ENCODE results near the gene ANKLE1. TPM values are rescaled to one million over a fixed set of nuclear protein-coding genes. Genes with fewer than 3 reads are reported as not detected.
A peak's percentile ranks its signal among the peaks of the same experiment; 100 is the strongest.

Gene ANKLE1
- total and polyA plus RNA-seq, 5 donors: 0.11 to 0.53 (median 0.20) TPM

- under 1% methylated on average over 52 of the region's 52 CpGs for WGBS
- DNase-seq: peak; percentile 97 to 99 (median 98)
- ATAC-seq: peak; percentile 88 to 91
- Histone ChIP-seq H3K27ac (ENCODE audit: low read length) (peak within 1 kb of the TSS; percentile 31), H3K9me3 (ENCODE audit: control insufficient read depth, low read length) (no peaks in the 10 kb centered on the region), H3K27me3 (ENCODE audit: control insufficient read depth, insufficient read depth) (no peaks in the 10 kb centered on the region), H3K4me1 (ENCODE audit: control insufficient read depth, insufficient read depth, low read length) (no peaks in the 10 kb centered on the region), H3K4me3 (ENCODE audit: low read length) (peak within 1 kb of the TSS; percentile 87)
- intact Hi-C loops (cut with DNase I): no loop called here
Observed at GRCh38 chr19:17303167-17303939, 21.7 kb downstream of the ANKLE1 start, which contains the start of gene ABHD8. ABHD8 (minus strand) TSS chr19:17303425; CDS start chr19:17301616, 1,809 bp downstream.

DNA sequence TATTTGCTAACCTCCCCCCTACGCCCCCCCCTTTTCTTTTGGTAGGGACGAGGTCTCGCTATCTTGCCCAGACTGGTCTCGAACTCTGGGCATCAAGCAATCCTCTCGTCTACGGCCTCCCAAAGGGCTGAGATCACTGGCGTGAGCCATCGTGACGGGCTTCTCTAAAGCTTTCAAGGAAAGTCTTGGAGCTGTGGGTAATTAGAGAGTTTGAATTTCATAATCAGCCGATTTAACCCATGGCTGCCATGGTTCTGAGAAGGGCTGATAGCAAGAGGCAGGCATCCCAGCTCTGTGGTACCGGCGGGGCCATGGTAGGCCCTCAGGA, 22.2 kb downstream of the ANKLE1 start:
- Histone ChIP-seq H3K9me3 (ENCODE audit: control insufficient read depth, low read length) (no peaks in the 10 kb centered on the region), H3K4me3 (ENCODE audit: low read length) (no peak overlapping the region), H3K4me1 (ENCODE audit: control insufficient read depth, insufficient read depth, low read length) (no peaks in the 10 kb centered on the region), H3K27ac (ENCODE audit: low read length) (peak overlapping the region; percentile 31), H3K27me3 (ENCODE audit: control insufficient read depth, insufficient read depth) (no peaks in the 10 kb centered on the region)
- DNase-seq (no peak), ATAC-seq (no peak)
- 51% methylated on average over 12 of the region's 12 CpGs for WGBS
- intact Hi-C loops (cut with DNase I): no loop called here

GRCh38 chr19:17304386-17305215, 22.9 kb downstream of the ANKLE1 start:
- peak overlapping the region; percentile 38 for H3K27ac ChIP-seq (ENCODE audit: low read length)
- no peak overlapping the region for H3K4me3 ChIP-seq (ENCODE audit: low read length)
- ATAC-seq: no peak
- no peaks in the 10 kb centered on the region for H3K27me3 ChIP-seq (ENCODE audit: control insufficient read depth, insufficient read depth)
- H3K4me1 ChIP-seq (ENCODE audit: control insufficient read depth, insufficient read depth, low read length): no peaks in the 10 kb centered on the region
- WGBS: 56% methylated on average over 12 of the region's 12 CpGs
- intact Hi-C loops (cut with DNase I): no loop called here
- no peaks in the 10 kb centered on the region for H3K9me3 ChIP-seq (ENCODE audit: control insufficient read depth, low read length)
- no peak for DNase-seq

GRCh38 chr19:17305216-17305516, 23.5 kb downstream of the ANKLE1 start:
- ATAC-seq: no peak
- no peaks in the 10 kb centered on the region for H3K9me3 ChIP-seq (ENCODE audit: control insufficient read depth, low read length)
- no peak for DNase-seq
- H3K4me1 ChIP-seq (ENCODE audit: control insufficient read depth, insufficient read depth, low read length): no peaks in the 10 kb centered on the region
- H3K4me3 ChIP-seq (ENCODE audit: low read length): no peak overlapping the region
- intact Hi-C loops (cut with DNase I): no loop called here
- H3K27me3 ChIP-seq (ENCODE audit: control insufficient read depth, insufficient read depth): no peaks in the 10 kb centered on the region
- H3K27ac ChIP-seq (ENCODE audit: low read length): peak overlapping the region; percentile 38
- WGBS: 1% methylated on average over 7 of the region's 7 CpGs

DNA sequence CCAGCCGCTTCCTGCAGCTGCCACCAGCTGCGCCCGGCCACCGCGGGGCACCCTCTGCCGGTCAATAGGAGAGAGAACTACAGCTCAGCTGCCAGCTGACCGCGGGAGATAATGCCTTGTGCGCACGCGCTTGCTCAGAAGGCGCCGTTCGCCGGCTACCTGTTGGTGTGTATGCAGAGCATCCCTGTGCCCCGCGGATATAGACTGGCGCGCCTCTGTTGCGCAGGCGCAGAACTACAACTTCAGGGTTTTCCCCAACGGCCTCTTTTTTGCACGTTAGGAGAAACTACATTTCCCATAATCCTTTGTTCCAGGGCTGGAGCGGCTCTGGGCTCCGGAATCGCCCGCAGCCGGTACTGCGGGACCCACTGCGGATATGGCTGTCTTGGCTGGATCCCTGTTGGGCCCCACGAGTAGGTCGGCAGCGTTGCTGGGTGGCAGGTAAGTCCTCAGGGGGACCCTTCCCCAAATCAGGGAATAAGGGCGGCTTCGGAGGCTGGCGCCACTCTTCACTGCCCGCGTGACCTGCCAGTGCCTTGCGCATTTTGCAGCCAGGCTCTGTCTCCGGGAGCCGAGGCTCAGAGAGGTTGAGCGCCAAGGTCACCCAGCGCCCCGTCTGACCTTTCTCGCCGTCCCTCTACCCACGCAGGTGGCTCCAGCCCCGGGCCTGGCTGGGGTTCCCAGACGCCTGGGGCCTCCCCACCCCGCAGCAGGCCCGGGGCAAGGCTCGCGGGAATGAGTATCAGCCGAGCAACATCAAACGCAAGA, 24.0 kb downstream of the ANKLE1 start, which contains the start of gene MRPL34:
Gene MRPL34 (plus strand): TSS at position 356 of the 768 bp plus-strand sequence. CDS start 21 bp downstream, at position 377.
- peak; percentile 71 for ATAC-seq
- Histone ChIP-seq H3K9me3 (ENCODE audit: control insufficient read depth, low read length) (no peaks in the 10 kb centered on the region), H3K27me3 (ENCODE audit: control insufficient read depth, insufficient read depth) (no peaks in the 10 kb centered on the region), H3K4me3 (ENCODE audit: low read length) (peak within 1 kb of the TSS; percentile 44), H3K27ac (ENCODE audit: low read length) (peak within 1 kb of the TSS; percentile 86), H3K4me1 (ENCODE audit: control insufficient read depth, insufficient read depth, low read length) (no peaks in the 10 kb centered on the region)
- DNase-seq: peak; percentile 94 to 98 (median 97)
- intact Hi-C loops (cut with DNase I): no loop called here
- under 1% methylated on average over 55 of the region's 55 CpGs for WGBS

GRCh38 chr19:17306285-17306714, 24.6 kb downstream of the ANKLE1 start:
- ATAC-seq: no peak
- no peak for DNase-seq
- H3K4me3 ChIP-seq (ENCODE audit: low read length): peak overlapping the region; percentile 44
- H3K4me1 ChIP-seq (ENCODE audit: control insufficient read depth, insufficient read depth, low read length): no peaks in the 10 kb centered on the region
- 10% methylated on average over 28 of the region's 28 CpGs for WGBS
- H3K27ac ChIP-seq (ENCODE audit: low read length): peak overlapping the region; percentile 86
- H3K9me3 ChIP-seq (ENCODE audit: control insufficient read depth, low read length): no peaks in the 10 kb centered on the region
- no peaks in the 10 kb centered on the region for H3K27me3 ChIP-seq (ENCODE audit: control insufficient read depth, insufficient read depth)
- intact Hi-C loops (cut with DNase I): no loop called here

GRCh38 chr19:17307876-17308377, 26.2 kb downstream of the ANKLE1 start:
- intact Hi-C loops (cut with DNase I): no loop called here
- DNase-seq (no peak), ATAC-seq (no peak)
- 87% methylated on average over 8 of the region's 8 CpGs for WGBS
- Histone ChIP-seq H3K27ac (ENCODE audit: low read length) (no peak overlapping the region), H3K9me3 (ENCODE audit: control insufficient read depth, low read length) (no peaks in the 10 kb centered on the region), H3K27me3 (ENCODE audit: control insufficient read depth, insufficient read depth) (no peaks in the 10 kb centered on the region), H3K4me1 (ENCODE audit: control insufficient read depth, insufficient read depth, low read length) (no peaks in the 10 kb centered on the region), H3K4me3 (ENCODE audit: low read length) (no peak overlapping the region)

- WGBS: under 1% methylated on average over 46 of the region's 46 CpGs
- Histone ChIP-seq H3K27me3 (ENCODE audit: control insufficient read depth, insufficient read depth) (no peaks in the 10 kb centered on the region), H3K27ac (ENCODE audit: low read length) (no peak within 1 kb of the TSS), H3K4me1 (ENCODE audit: control insufficient read depth, insufficient read depth, low read length) (no peaks in the 10 kb centered on the region), H3K9me3 (ENCODE audit: control insufficient read depth, low read length) (no peaks in the 10 kb centered on the region), H3K4me3 (ENCODE audit: low read length) (peak within 1 kb of the TSS; percentile 77)
- ATAC-seq (peak; percentile 94), DNase-seq (peak; percentile 99 to 100 (median 100))
- intact Hi-C loops (cut with DNase I): no loop called here
Observed at GRCh38 chr19:17309198-17309964, 27.7 kb downstream of the ANKLE1 start, which contains the start of gene DDA1. DDA1 (plus strand) TSS chr19:17309563; CDS start chr19:17309655, 92 bp downstream.

GRCh38 chr19:17309965-17310461, 28.3 kb downstream of the ANKLE1 start:
- Histone ChIP-seq H3K27ac (ENCODE audit: low read length) (no peak overlapping the region), H3K27me3 (ENCODE audit: control insufficient read depth, insufficient read depth) (no peaks in the 10 kb centered on the region), H3K4me1 (ENCODE audit: control insufficient read depth, insufficient read depth, low read length) (no peaks in the 10 kb centered on the region), H3K4me3 (ENCODE audit: low read length) (peak overlapping the region; percentile 77), H3K9me3 (ENCODE audit: control insufficient read depth, low read length) (no peaks in the 10 kb centered on the region)
- intact Hi-C loops (cut with DNase I): no loop called here
- DNase-seq (no peak), ATAC-seq (no peak)
- WGBS: 7% methylated on average over 23 of the region's 23 CpGs
